GM12872 (cell line): ENCODE results near the gene ZNF423.

Experiments
- CTCF ChIP-seq: IDR thresholded peaks from 3 replicates; pipeline ENCODE4 v1.5.1; 2011; ENCODE audit warnings: low read depth, mild to moderate bottlenecking, low read length, moderate library complexity; ENCODE audit not compliant: insufficient read depth

The ZNF423 gene

GRCh38 chr16:49775581-49775980 is 80.3 kb downstream of the ZNF423 start:
- no peak for TF ChIP-seq CTCF

GRCh38 chr16:49775018-49775417 is 80.9 kb downstream of the ZNF423 start:
- TF ChIP-seq CTCF, result no peak

- no peak for TF ChIP-seq CTCF
Observed at GRCh38 chr16:49773534-49774475, 82.1 kb downstream of the ZNF423 start.

GRCh38 chr16:49767998-49768397 is 87.9 kb downstream of the ZNF423 start:
- no peak for TF ChIP-seq CTCF

- no peak for TF ChIP-seq CTCF
Observed at GRCh38 chr16:49767414-49767813, 88.5 kb downstream of the ZNF423 start.

GRCh38 chr16:49766225-49766624 is 89.7 kb downstream of the ZNF423 start:
- TF ChIP-seq CTCF, result no peak

- no peak for TF ChIP-seq CTCF
Observed at GRCh38 chr16:49763826-49764225, 92.1 kb downstream of the ZNF423 start.
